Neuronal stem cell (in vitro differentiated cells): Measurements from ENCODE around the gene MED16.
A peak's percentile ranks its signal among the peaks of the same experiment; 100 is the strongest.
"Not testable (repeated sequence)": the region's sequence is repeated elsewhere in the genome, so short reads cannot be mapped to it uniquely, and the experiment has no call there.

Source experiments
- DNase-seq: peaks from one replicate; pipeline ENCODE4 v3.0.0-alpha.2; 2013; ENCODE audit warnings: low spot score
- H2AFZ ChIP-seq: one replicate; pipeline ENCODE4 v1.6.1; 2013; ENCODE audit warnings: mild to moderate bottlenecking, low read length, inconsistent platforms
- H2AK5ac ChIP-seq: 2 replicates; pipeline ENCODE4 v1.6.1; 2013; ENCODE audit warnings: low read depth, mild to moderate bottlenecking, inconsistent platforms, low read length, moderate library complexity, mixed read lengths
- H2BK120ac ChIP-seq: 2 replicates; pipeline ENCODE4 v1.6.1; 2013; ENCODE audit warnings: low read depth, mild to moderate bottlenecking, inconsistent platforms, low read length, moderate library complexity, mixed read lengths
- H2BK12ac ChIP-seq: one replicate; pipeline ENCODE4 v1.6.1; 2013; ENCODE audit warnings: low read length, inconsistent platforms
- H2BK15ac ChIP-seq: 2 replicates; pipeline ENCODE4 v1.6.1; 2013; ENCODE audit warnings: mild to moderate bottlenecking, low read length, inconsistent platforms, mixed read lengths
- H2BK5ac ChIP-seq: one replicate; pipeline ENCODE4 v1.6.1; 2013; ENCODE audit warnings: inconsistent platforms, mild to moderate bottlenecking, low read length, moderate library complexity
- H3K14ac ChIP-seq: one replicate; pipeline ENCODE4 v1.6.1; 2013; ENCODE audit warnings: low read length, inconsistent platforms
- H3K18ac ChIP-seq: 2 replicates; pipeline ENCODE4 v1.6.1; 2013; ENCODE audit warnings: low read length, inconsistent platforms
- H3K23ac ChIP-seq: 2 replicates; pipeline ENCODE4 v1.6.1; 2013; ENCODE audit warnings: low read depth, mild to moderate bottlenecking, mixed read lengths, low read length, inconsistent platforms; ENCODE audit not compliant: poor library complexity
- H3K27ac ChIP-seq: replicated peaks from 3 replicates; pipeline ENCODE4 v1.5.1; 2013; ENCODE audit warnings: low read length, inconsistent platforms
- H3K27me3 ChIP-seq, 3 experiments: 2 replicates each; pipeline ENCODE4 v1.6.1; 2013; ENCODE audit warnings: low read length in 3 of 3, mild to moderate bottlenecking in 2 of 3, inconsistent platforms in 1 of 3, low read depth in 1 of 3, mixed read lengths in 1 of 3, moderate library complexity in 1 of 3; ENCODE audit not compliant: control insufficient read depth in 3 of 3, insufficient read depth in 3 of 3
- H3K36me3 ChIP-seq, 2 donors: replicated peaks in 1 of 2; 2 replicates each; pipeline ENCODE4 v1.6.1; 2013; ENCODE audit warnings: low read length in 2 of 2; ENCODE audit not compliant: control insufficient read depth in 2 of 2, insufficient read depth in 2 of 2
- H3K4ac ChIP-seq: 2 replicates; pipeline ENCODE4 v1.6.1; 2013; ENCODE audit warnings: inconsistent platforms, mild to moderate bottlenecking, low read length, moderate library complexity
- H3K4me1 ChIP-seq, 2 donors: 1 replicate in 1 of 2; 2 replicates in 1 of 2; pipeline ENCODE4 v1.6.1; 2013; ENCODE audit warnings: low read length in 2 of 2, low read depth in 1 of 2; ENCODE audit not compliant: control insufficient read depth in 2 of 2, insufficient read depth in 1 of 2
- H3K4me2 ChIP-seq: one replicate; pipeline ENCODE4 v1.6.1; 2013; ENCODE audit warnings: mild to moderate bottlenecking, low read length, inconsistent platforms; ENCODE audit not compliant: insufficient read depth, poor library complexity, severe bottlenecking
- H3K4me3 ChIP-seq, 2 donors: 2 replicates each; pipeline ENCODE4 v1.5.1; 2013; ENCODE audit warnings: low read length in 2 of 2, mild to moderate bottlenecking in 2 of 2, inconsistent platforms in 1 of 2, moderate library complexity in 1 of 2
- H3K79me1 ChIP-seq: one replicate; pipeline ENCODE4 v1.6.1; 2013; ENCODE audit warnings: low read depth, mild to moderate bottlenecking, inconsistent platforms, low read length, moderate library complexity
- H3K9ac ChIP-seq: one replicate; pipeline ENCODE4 v1.6.1; 2013; ENCODE audit warnings: mild to moderate bottlenecking, low read depth, low read length, inconsistent platforms; ENCODE audit not compliant: poor library complexity
- H3K9me3 ChIP-seq, 2 donors: replicated peaks in 1 of 2; 2 replicates each; pipeline versions ENCODE3 to v1.6.1; 2013; ENCODE audit warnings: low read length in 2 of 2, mild to moderate bottlenecking in 2 of 2, inconsistent platforms in 1 of 2, low read depth in 1 of 2, mixed read lengths in 1 of 2, moderate library complexity in 1 of 2; ENCODE audit not compliant: control insufficient read depth in 2 of 2, insufficient read depth in 1 of 2
- H4K8ac ChIP-seq: one replicate; pipeline ENCODE4 v1.6.1; 2013; ENCODE audit warnings: low read depth, mild to moderate bottlenecking, inconsistent platforms, low read length, moderate library complexity
- H4K91ac ChIP-seq: one replicate; pipeline ENCODE4 v1.6.1; 2013; ENCODE audit warnings: low read length, low read depth, mild to moderate bottlenecking, inconsistent platforms; ENCODE audit not compliant: poor library complexity
- WGBS, 2 donors: extraction: QIAGEN DNeasy Blood & Tissue Kit; methylation state at CpG; one replicate each; pipeline ENCODE4 v1.1.7; 2013; ENCODE audit warnings: missing lambda C conversion rate in 2 of 2, mixed read lengths in 1 of 2; ENCODE audit not compliant: insufficient read length in 2 of 2, insufficient replicate concordance in 1 of 2; ENCODE audit errors: extremely low coverage in 2 of 2; 5-methylcytosine and 5-hydroxymethylcytosine counted together

Gene MED16

DNA sequence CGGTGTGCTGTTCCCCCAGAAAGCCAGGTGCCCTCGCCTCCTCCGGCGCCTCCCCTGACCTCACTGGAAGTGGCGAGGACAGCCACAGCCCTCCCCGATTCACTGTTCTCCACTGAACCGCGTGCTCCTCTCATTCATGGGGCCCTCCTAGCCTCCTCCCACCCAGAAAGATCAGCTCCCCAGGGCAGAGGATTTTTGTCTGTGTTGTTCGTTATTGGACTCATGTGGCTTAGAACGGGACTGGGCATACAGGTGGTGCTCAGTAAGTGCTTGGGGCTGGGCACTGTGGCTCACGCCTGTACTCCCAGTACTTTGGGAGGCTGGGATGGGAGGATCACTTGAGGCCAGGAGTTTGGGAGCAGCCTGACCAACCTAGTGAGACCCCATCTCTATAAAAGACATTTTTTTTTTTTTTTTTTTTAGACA lies 48.4 kb downstream of the MED16 start:
- no peak overlapping the region for H2AK5ac ChIP-seq
- H3K36me3 ChIP-seq, result no peaks in the 10 kb centered on the region
- peaks cover 9 to 13% of the 10 kb centered on the region in 2 donors for H3K4me1 ChIP-seq
- no peak overlapping the region for H2BK120ac ChIP-seq
- no CpG with 5 or more reads among the region's 11 CpGs for WGBS, 2 donors
- H2BK15ac ChIP-seq, result no peak overlapping the region
- H4K8ac ChIP-seq, result no peak overlapping the region
- no peak overlapping the region for H3K4ac ChIP-seq
- H3K9ac ChIP-seq, result no peak overlapping the region
- H3K79me1 ChIP-seq, result peaks cover 2% of the 10 kb centered on the region
- H3K18ac ChIP-seq, result peak overlapping the region; percentile 57
- peak overlapping the region; percentile 11 for H3K4me2 ChIP-seq
- no peak overlapping the region for H3K14ac ChIP-seq
- H3K23ac ChIP-seq, result no peak overlapping the region
- H2BK12ac ChIP-seq, result peak overlapping the region; percentile 98
- H3K27me3 ChIP-seq, result peaks cover 0 to 54% (median 13%) of the 10 kb centered on the region in 3 experiments
- H4K91ac ChIP-seq, result no peak overlapping the region
- DNase-seq, result no peak
- no peak overlapping the region for H2BK5ac ChIP-seq
- H2AFZ ChIP-seq, result no peak overlapping the region
- no peaks in the 10 kb centered on the region for H3K9me3 ChIP-seq
- H3K4me3 ChIP-seq, result no peak overlapping the region
- no peak overlapping the region for H3K27ac ChIP-seq

DNA sequence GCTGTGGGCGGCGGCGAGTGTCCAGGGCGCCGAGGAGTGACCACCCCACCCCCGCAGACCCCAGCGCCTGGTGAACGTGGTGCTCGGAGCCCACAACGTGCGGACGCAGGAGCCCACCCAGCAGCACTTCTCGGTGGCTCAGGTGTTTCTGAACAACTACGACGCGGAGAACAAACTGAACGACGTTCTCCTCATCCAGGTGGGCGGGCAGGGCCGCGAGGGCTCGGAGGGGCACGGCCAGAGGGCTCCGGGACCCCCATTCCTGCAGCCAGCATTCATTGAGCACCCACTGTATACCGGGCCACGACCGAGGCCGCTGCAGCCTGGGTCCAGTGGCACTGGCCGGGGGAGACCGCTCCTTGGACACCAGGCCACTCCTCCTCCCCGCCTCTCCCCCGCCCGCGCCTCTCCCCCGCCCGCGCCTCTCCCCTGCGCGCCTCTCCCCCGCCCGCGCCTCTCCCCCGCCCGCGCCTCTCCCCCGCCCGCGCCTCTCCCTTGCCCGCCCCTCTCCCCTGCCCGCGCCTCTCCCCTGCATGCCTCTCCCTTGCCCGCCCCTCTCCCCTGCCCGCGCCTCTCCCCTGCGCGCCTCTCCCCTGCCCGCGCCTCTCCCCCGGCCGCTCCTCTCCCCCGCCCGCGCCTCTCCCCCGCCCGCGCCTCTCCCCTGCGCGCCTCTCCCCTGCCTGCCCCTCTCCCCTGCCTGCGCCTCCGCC lies 49.0 kb downstream of the MED16 start:
- Histone ChIP-seq H4K91ac (no peak overlapping the region), H3K4me3 (peak overlapping the region in 1 of 2 donors; percentile 70), H3K4me2 (peak overlapping the region; percentile 69), H2AK5ac (peak overlapping the region; percentile 94), H3K27me3 (peaks cover 0 to 55% (median 13%) of the 10 kb centered on the region in 3 experiments), H2AFZ (peak overlapping the region; percentile 85), H3K4me1 (peaks cover 9 to 13% of the 10 kb centered on the region in 2 donors), H3K27ac (no peak overlapping the region), H3K4ac (peak overlapping the region; percentile 95), H2BK120ac (peak overlapping the region; percentile 72), H3K18ac (peak overlapping the region; percentile 98), H4K8ac (peak overlapping the region; percentile 17), H3K79me1 (peaks cover 2% of the 10 kb centered on the region), H2BK15ac (peak overlapping the region; percentile 94), H3K9me3 (no peaks in the 10 kb centered on the region), H3K36me3 (no peaks in the 10 kb centered on the region), H3K9ac (peak overlapping the region; percentile 77), H3K14ac (peak overlapping the region; percentile 38), H2BK12ac (peak overlapping the region; percentile 98), H2BK5ac (no peak overlapping the region), H3K23ac (no peak overlapping the region)
- no CpG with 5 or more reads among the region's 70 CpGs for WGBS, 2 donors
- DNase-seq, result no peak

DNA sequence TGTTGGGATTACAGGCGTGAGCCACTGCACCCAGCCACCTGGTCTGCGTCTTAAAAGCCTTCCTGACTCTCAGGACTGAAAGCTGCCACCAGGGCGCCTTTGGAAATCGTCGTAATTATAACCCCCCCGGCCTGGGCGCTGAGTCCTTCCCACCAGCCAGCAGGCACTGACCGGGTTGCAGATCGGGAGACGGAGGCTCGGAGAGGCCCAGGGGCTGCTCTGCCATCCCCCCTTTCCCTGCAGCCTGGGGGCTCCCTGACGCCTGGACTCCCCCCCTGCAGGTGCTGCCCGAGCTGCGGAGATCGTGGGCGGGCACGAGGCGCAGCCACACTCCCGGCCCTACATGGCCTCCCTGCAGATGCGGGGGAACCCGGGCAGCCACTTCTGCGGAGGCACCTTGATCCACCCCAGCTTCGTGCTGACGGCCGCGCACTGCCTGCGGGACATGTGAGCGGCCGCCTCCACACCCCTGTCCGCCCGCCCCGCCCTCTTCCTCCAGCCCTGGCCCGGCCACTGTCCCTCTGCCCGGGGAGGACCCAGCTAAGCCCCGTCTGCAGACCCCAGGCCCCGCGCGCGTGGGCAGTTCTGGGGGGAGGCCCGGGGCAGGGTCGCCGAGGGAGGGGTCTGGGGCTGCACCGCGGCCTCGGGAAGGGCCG lies 49.7 kb downstream of the MED16 start:
- peaks cover 0 to 55% (median 13%) of the 10 kb centered on the region in 3 experiments for H3K27me3 ChIP-seq
- no CpG with 5 or more reads among the region's 46 CpGs for WGBS, 2 donors
- no peak overlapping the region for H4K91ac ChIP-seq
- H4K8ac ChIP-seq, result peak overlapping the region; percentile 43
- no peak overlapping the region for H2BK5ac ChIP-seq
- peak overlapping the region; percentile 77 for H3K9ac ChIP-seq
- peaks cover 2% of the 10 kb centered on the region for H3K79me1 ChIP-seq
- H3K36me3 ChIP-seq, result no peaks in the 10 kb centered on the region
- H3K4me3 ChIP-seq, result peak overlapping the region in 1 of 2 donors; percentile 70
- peak overlapping the region; percentile 85 for H2AFZ ChIP-seq
- peaks cover 9 to 13% of the 10 kb centered on the region in 2 donors for H3K4me1 ChIP-seq
- H2BK12ac ChIP-seq, result peak overlapping the region; percentile 58
- peak overlapping the region; percentile 94 for H2BK15ac ChIP-seq
- peak overlapping the region; percentile 69 for H3K4me2 ChIP-seq
- no peak overlapping the region for H3K23ac ChIP-seq
- H3K18ac ChIP-seq, result peak overlapping the region; percentile 98
- H3K14ac ChIP-seq, result no peak overlapping the region
- peak overlapping the region; percentile 95 for H3K4ac ChIP-seq
- H3K27ac ChIP-seq, result no peak overlapping the region
- no peak for DNase-seq
- H3K9me3 ChIP-seq, result no peaks in the 10 kb centered on the region
- H2AK5ac ChIP-seq, result peak overlapping the region; percentile 94
- peak overlapping the region; percentile 72 for H2BK120ac ChIP-seq

DNA sequence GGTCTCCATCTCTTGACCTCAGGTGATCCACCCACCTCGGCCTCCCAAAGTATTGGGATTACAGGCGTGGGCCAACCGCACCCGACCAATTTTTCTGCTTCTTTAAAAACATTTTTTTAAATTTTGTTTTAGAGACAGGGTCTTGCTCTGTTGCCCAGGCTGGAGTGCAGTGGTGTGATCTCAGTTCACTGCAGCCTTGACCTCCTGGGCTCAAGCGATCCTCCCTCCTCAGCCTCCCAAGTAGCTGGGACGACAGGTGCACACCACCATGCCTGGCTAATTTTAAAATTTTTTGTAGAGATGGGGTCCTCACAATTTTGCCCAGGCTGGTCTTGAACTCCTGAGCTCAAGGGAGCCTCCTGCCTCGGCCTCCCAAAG lies 50.2 kb downstream of the MED16 start:
- H3K23ac ChIP-seq, H3K18ac ChIP-seq, H3K4me2 ChIP-seq, H2AK5ac ChIP-seq, H2AFZ ChIP-seq, H2BK5ac ChIP-seq, H3K9ac ChIP-seq, H2BK15ac ChIP-seq, H3K4me3 ChIP-seq, H3K79me1 ChIP-seq, H3K27ac ChIP-seq, H4K8ac ChIP-seq, H2BK12ac ChIP-seq, H4K91ac ChIP-seq, H3K36me3 ChIP-seq, H2BK120ac ChIP-seq, DNase-seq, H3K9me3 ChIP-seq, H3K4ac ChIP-seq, H3K14ac ChIP-seq: not testable (repeated sequence)
- WGBS, 2 donors, result no CpG with 5 or more reads among the region's 7 CpGs
- H3K4me1 ChIP-seq, result peaks cover 9 to 13% of the 10 kb centered on the region in 2 donors
- H3K27me3 ChIP-seq, result peaks cover 0 to 51% (median 13%) of the 10 kb centered on the region in 3 experiments
